WTC11 (cell line): Measurements from ENCODE around the gene OBP2B. TPM values are rescaled to one million over a fixed set of nuclear protein-coding genes. Genes with fewer than 3 reads are reported as not detected.
"Not testable (repeated sequence)": the region's sequence is repeated elsewhere in the genome, so short reads cannot be mapped to it uniquely, and the experiment has no call there.

ENCODE experiments used
- ATAC-seq: fragments of 200-7000 bp; cut with Tn5 transposase; 2 replicates; pipeline ENCODE4 v1.10.0; 2021; ENCODE audit warnings: mild to moderate bottlenecking, moderate library complexity
- CTCF ChIA-PET: fragments of 300-600 bp; sonication (Branson Sonifier 250); formaldehyde crosslinking; loops from one replicate; lab custom pipeline; 2021; ENCODE audit warnings: antibody characterized with exemption; lab: Charles Lee
- POLR2A ChIA-PET: fragments of 350-600 bp; sonication (Branson Sonifier 250); formaldehyde crosslinking; loops from one replicate; lab custom pipeline; 2021; ENCODE audit warnings: antibody characterized with exemption; lab: Charles Lee
- DNase-seq: peaks from one replicate; pipeline ENCODE4 v3.0.0; 2021; ENCODE audit warnings: low spot score
- H3K27ac Mint-ChIP-seq: 2 replicates; pipeline ENCODE4 v1.8.0; 2021; ENCODE audit warnings: mixed read lengths
- H3K27me3 Mint-ChIP-seq: 2 replicates; pipeline ENCODE4 v1.8.0; 2021; ENCODE audit warnings: low read depth, mild to moderate bottlenecking, moderate library complexity, mixed read lengths
- H3K36me3 Mint-ChIP-seq: 2 replicates; pipeline ENCODE4 v1.8.0; 2021; ENCODE audit warnings: mixed read lengths
- H3K4me1 Mint-ChIP-seq: 2 replicates; pipeline ENCODE4 v1.8.0; 2022; ENCODE audit warnings: mixed read lengths
- H3K4me3 Mint-ChIP-seq: 2 replicates; pipeline ENCODE4 v1.8.0; 2021; ENCODE audit warnings: mild to moderate bottlenecking, moderate library complexity, mixed read lengths
- H3K9me3 Mint-ChIP-seq: 2 replicates; pipeline ENCODE4 v1.8.0; 2021; ENCODE audit warnings: mixed read lengths
- ESRRA ChIP-seq: sonication (generic); formaldehyde crosslinking; IDR thresholded peaks from 2 replicates; pipeline ENCODE4 v1.8.1; 2022; ENCODE audit warnings: mild to moderate bottlenecking, missing genetic modification reagents, borderline replicate concordance
- FOXJ3 ChIP-seq: sonication (generic); formaldehyde crosslinking; IDR thresholded peaks from 2 replicates; pipeline ENCODE4 v1.9.0; 2021; ENCODE audit warnings: missing genetic modification reagents, mild to moderate bottlenecking, borderline replicate concordance
- FOXP1 ChIP-seq: sonication (generic); formaldehyde crosslinking; IDR thresholded peaks from 2 replicates; pipeline ENCODE4 v1.8.0; 2022; ENCODE audit warnings: missing genetic modification reagents, mild to moderate bottlenecking, moderate library complexity, borderline replicate concordance
- GABPB1 ChIP-seq: sonication (generic); formaldehyde crosslinking; IDR thresholded peaks from 2 replicates; pipeline ENCODE4 v1.8.1; 2023; ENCODE audit warnings: mild to moderate bottlenecking, missing genetic modification reagents
- HMGA2 ChIP-seq: fragments of 250-450 bp; sonication (Bioruptor Pico); IDR thresholded peaks from 2 replicates; pipeline ENCODE4 v1.4.0; 2021; ENCODE audit warnings: mild to moderate bottlenecking, moderate library complexity
- NR3C1 ChIP-seq: sonication (generic); formaldehyde crosslinking; conservative IDR thresholded peaks from 2 replicates; pipeline ENCODE4 v1.8.1; 2023; ENCODE audit warnings: low read depth, mild to moderate bottlenecking, missing genetic modification reagents
- RORB ChIP-seq: fragments of 250-450 bp; sonication (Bioruptor Pico); IDR thresholded peaks from 2 replicates; pipeline ENCODE4 v1.9.0; 2021; ENCODE audit warnings: mild to moderate bottlenecking
- SMAD4 ChIP-seq: sonication (generic); formaldehyde crosslinking; IDR thresholded peaks from 2 replicates; pipeline ENCODE4 v1.8.0; 2022; ENCODE audit warnings: mild to moderate bottlenecking, missing genetic modification reagents
- SP1 ChIP-seq: sonication (generic); formaldehyde crosslinking; conservative IDR thresholded peaks from 2 replicates; pipeline ENCODE4 v1.8.1; 2022; ENCODE audit warnings: missing genetic modification reagents
- TP53 ChIP-seq: sonication (generic); formaldehyde crosslinking; IDR thresholded peaks from 2 replicates; pipeline ENCODE4 v1.8.1; 2023; ENCODE audit warnings: mild to moderate bottlenecking, missing genetic modification reagents
- ZBTB21 ChIP-seq: sonication (generic); formaldehyde crosslinking; IDR thresholded peaks from 2 replicates; pipeline ENCODE4 v1.8.1; 2023; ENCODE audit warnings: mild to moderate bottlenecking, missing genetic modification reagents, borderline replicate concordance
- ZNF671 ChIP-seq: fragments of 250-450 bp; sonication (Bioruptor Pico); IDR thresholded peaks from 2 replicates; pipeline ENCODE4 v1.8.0; 2021; ENCODE audit warnings: mild to moderate bottlenecking
- total RNA-seq: library from RNA; stranded (reverse); gene quantifications from 3 replicates; pipeline ENCODE4 v1.2.3, GENCODE V29; 2021
- TF ChIP-seq, protein P1 (sequence below): sonication (generic); formaldehyde crosslinking; IDR thresholded peaks from 2 replicates; pipeline ENCODE4 v1.8.0; 2022; ENCODE audit warnings: mild to moderate bottlenecking, missing genetic modification reagents

OBP2B gene
- total RNA-seq, 1 experiment from 2014 or later = not detected

DNA sequence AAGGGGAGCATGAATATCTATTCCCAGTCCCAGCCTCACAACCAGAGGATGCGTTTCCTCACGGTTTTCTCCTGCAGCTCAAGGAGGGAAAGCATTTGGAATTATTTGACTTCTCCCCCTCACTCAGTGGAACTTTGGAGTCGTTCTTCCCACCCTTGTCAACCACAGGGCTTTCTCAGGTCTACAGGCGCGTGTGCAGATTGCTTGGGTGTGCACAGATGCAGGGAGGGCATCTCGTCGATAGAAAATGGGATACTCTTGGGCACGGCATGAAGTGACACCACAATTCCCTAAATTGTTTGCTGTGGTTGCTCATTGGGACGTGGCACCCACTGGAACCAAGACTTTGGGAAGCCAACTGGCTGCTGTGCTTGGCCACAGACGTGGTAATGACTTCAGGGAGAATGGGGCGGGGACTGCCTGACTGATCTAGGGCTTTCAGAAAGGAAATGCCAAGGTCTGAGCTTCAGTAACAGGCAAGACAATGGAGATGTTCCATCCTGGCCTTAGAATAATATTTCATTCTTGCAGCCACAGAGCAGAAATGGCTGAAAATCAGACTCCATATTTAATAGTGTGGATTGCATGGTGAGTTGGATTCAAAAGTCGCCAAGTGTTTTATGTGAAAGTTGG, 12.2 kb upstream of the OBP2B start (continued):
- TF ChIP-seq RORB (CRISPR knock-in tag) = no peak
- TF ChIP-seq, all 79 proteins: peak for 0

DNA sequence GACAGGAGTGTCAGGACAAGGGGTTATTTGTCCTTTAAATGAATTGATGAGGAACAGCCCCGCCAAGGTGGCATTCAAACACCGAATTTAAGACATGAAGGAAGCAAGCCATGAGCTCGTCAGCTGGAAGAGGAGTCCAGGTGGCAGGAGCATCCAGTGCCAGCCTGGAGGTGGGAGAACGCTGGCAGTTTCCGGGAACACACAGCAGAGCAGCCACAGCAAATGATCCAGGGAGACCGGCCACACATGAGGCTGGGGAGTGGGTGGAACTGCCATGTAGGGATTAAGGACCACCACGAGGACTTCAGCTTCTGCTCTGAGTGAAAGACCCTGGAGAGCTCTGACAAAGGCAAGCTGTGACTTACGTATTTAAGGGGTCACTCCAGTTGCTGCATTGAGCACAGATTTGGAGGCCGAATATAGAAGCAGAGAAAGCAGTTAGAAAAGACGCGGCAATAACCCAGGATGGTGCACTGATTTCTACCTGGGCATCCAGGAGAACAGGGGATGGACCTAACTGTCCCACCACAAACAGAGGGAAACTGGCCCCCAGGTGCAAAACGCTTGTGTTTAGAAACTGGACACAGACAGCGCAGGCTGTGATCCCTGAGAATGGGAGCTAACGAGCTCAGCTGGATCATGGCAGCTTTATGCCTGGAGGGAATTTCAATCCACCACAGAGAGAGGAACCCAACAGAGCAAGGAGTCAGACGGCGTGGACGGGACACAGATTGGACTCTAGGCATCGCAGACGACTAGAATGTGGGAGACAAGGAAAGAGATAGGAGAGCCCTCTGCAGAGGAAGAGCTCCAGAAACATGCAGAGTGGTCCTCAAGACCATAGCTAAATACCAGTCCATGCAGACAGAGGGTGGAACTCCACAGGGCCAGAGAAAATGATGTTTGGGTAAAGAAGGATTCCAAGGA, 9.3 kb upstream of the OBP2B start:
- H3K27me3 Mint-ChIP-seq = peaks cover 86% of the 10 kb centered on the region

DNA sequence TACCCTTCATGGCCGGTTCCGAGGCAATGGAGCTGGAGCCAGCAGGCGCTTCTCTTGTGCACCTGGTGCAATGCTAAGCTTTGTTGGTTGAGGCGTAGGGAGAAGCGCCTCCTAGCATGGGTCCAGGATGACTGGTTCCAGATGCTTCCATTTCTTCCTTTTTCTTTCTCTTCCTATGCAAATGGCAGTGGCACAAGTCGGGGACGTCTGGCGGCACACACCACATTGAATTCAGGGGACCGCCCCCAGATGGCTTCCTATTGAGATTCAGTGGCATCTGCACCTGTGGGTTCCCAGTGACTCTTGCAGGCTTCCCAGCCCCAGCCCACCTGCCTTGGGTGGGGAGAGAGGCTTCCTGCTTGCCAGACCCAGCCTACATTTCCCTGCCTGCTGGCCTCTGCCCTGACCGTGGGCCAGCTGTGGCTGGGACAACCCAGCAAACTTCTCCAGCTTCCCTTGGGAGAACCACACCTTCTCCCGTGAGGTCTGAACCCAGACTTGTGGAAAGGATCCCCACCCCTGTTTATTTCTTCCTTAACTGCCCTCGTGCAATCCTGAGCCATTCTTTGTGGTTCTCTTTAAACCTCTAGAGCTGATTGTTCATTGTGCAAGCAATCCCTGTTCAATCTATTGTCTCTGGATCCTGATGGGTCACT, 8.4 kb upstream of the OBP2B start:
- DNase-seq, H3K27ac Mint-ChIP-seq, H3K4me3 Mint-ChIP-seq, H3K4me1 Mint-ChIP-seq, ATAC-seq, POLR2A ChIA-PET, H3K36me3 Mint-ChIP-seq: not testable (repeated sequence)
- H3K9me3 Mint-ChIP-seq = peaks cover 20% of the 10 kb centered on the region
- peaks cover 92% of the 10 kb centered on the region for H3K27me3 Mint-ChIP-seq
- CTCF ChIA-PET = interaction anchor here (1.2 kb wide), 2 partner anchors 21 to 29 kb away, joined by 5 to 6 read pairs; no protein-coding TSS in a partner anchor

More for the DNA sequence above, 9.3 kb upstream of the OBP2B start:
- H3K9me3 Mint-ChIP-seq = peaks cover 20% of the 10 kb centered on the region
- H3K27ac Mint-ChIP-seq, DNase-seq, H3K36me3 Mint-ChIP-seq, H3K4me1 Mint-ChIP-seq, POLR2A ChIA-PET, ATAC-seq, H3K4me3 Mint-ChIP-seq: not testable (repeated sequence)
- CTCF ChIA-PET = interaction anchor here (0.7 to 0.8 kb wide), 2 partner anchors 20 to 32 kb away, joined by 3 read pairs; no protein-coding TSS in a partner anchor

DNA sequence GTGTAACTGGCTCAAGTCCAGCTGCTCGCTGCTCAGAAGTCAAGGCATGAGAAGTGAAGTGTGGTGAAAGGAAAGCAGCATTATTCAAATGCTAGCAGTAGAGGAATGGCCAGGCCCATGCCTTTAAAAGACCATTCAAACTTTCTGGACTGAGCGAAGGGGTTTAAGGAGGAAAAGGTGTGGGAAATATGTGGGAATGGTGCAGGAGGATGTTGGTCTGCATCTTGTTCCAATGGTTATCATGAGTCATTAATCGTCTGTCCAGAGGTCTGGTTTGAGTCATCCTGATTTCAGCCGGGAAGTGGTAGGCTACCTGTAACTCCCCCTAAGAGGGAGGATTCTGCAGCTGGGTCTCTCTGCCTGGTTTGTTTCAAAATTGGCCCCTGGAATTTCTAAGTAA, 5.2 kb upstream of the OBP2B start:
- H3K4me3 Mint-ChIP-seq, H3K4me1 Mint-ChIP-seq, CTCF ChIA-PET, H3K36me3 Mint-ChIP-seq, ATAC-seq, DNase-seq, H3K27ac Mint-ChIP-seq, POLR2A ChIA-PET: not testable (repeated sequence)
- Mint-ChIP-seq H3K9me3 (peaks cover 16% of the 10 kb centered on the region), H3K27me3 (peaks cover 93% of the 10 kb centered on the region)

DNA sequence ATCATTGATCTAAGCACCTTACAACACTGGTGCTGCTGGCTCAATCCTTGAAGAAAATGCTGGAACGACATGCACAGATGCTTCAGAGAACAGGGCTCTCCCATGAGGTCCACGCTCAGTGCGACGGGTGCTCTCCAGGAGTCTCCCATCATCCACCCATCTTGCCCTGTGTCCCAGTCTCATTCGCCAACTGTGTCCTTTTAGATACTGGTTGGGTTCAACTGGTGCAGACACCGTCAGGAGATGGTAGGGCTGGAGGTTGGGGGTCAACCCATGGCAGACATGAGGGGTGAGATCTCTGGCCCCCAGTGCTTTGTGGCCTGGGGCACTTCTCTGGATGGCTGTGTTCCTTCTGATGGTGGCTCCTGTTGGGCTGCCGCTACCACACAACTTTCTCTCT, 1.6 kb upstream of the OBP2B start:
- ATAC-seq (no peak), DNase-seq (no peak)
- peaks cover 15% of the 10 kb centered on the region for H3K9me3 Mint-ChIP-seq
- no peaks in the 10 kb centered on the region for H3K36me3 Mint-ChIP-seq
- TF ChIP-seq, protein P1, sequence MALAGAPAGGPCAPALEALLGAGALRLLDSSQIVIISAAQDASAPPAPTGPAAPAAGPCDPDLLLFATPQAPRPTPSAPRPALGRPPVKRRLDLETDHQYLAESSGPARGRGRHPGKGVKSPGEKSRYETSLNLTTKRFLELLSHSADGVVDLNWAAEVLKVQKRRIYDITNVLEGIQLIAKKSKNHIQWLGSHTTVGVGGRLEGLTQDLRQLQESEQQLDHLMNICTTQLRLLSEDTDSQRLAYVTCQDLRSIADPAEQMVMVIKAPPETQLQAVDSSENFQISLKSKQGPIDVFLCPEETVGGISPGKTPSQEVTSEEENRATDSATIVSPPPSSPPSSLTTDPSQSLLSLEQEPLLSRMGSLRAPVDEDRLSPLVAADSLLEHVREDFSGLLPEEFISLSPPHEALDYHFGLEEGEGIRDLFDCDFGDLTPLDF (CRISPR knock-in tag) = no peak
- TF ChIP-seq FOXJ3 (CRISPR knock-in tag) (no peak), GABPB1 (no peak), NR3C1 (CRISPR knock-in tag) (no peak), ESRRA (CRISPR knock-in tag) (no peak), TP53 (CRISPR knock-in tag) (no peak), ZNF671 (no peak), FOXP1 (CRISPR knock-in tag) (no peak), SMAD4 (CRISPR knock-in tag) (no peak), ZBTB21 (CRISPR knock-in tag) (no peak), HMGA2 (CRISPR knock-in tag) (no peak), SP1 (no peak)
- H3K27ac Mint-ChIP-seq = no peak overlapping the region
- ChIA-PET CTCF (no interaction called here), POLR2A (no interaction called here)
- H3K4me3 Mint-ChIP-seq = no peak overlapping the region
- no peaks in the 10 kb centered on the region for H3K4me1 Mint-ChIP-seq
- peaks cover 83% of the 10 kb centered on the region for H3K27me3 Mint-ChIP-seq
